ENCODE measurements around the gene ZNF512. TPM values are rescaled to one million over a fixed set of nuclear protein-coding genes. Genes with fewer than 3 reads are reported as not detected.
"Not testable (repeated sequence)": the region's sequence is repeated elsewhere in the genome, so short reads cannot be mapped to it uniquely, and the experiment has no call there.

Gene ZNF512
- total and polyA plus RNA-seq, 9 of the 15 experiments (the other 6 are each of a cell fraction or from before 2014, with no cell fraction given) = 24.7 to 101 (median 65.9) TPM

DNA sequence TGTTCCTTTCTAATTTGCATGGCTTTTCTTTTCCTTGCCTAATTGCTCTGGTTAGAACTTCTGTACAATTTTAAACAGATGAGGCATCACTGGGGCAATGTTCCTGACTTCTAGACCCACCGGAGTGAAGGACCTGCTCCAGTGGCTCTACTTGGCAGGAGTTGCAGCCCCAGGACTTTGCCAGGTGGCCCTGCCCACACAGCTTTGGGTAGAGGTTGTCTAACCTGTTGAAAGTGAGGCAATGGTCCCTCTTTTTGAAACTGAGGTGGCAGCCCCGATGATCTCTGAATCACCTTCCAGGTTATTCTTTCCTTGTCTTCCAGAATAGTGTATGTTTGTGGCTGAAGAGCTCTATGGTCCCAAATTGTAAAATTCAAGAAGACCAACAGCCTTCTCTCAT, 29.9 kb upstream of the ZNF512 start (continued):
- no peak for TF ChIP-seq ZBTB5 (IDR thresholded peaks at IDR 0.05)
- TF ChIP-seq MBD1 (CRISPR knock-in tag; IDR thresholded peaks at IDR 0.05) = no peak
- TF ChIP-seq ZNF830 (CRISPR knock-in tag; IDR thresholded peaks at IDR 0.05) = no peak
- no peak for TF ChIP-seq ARID1B (IDR thresholded peaks at IDR 0.05)

- H3K4me1 ChIP-seq (replicated peaks in 1 of 2; ENCODE audit: control insufficient read depth in 2 of 2, insufficient read depth in 2 of 2, low read length in 2 of 2); DNase-seq (ENCODE audit: extremely low read depth in 1 of 4, low spot score in 3 of 4); in situ Hi-C loops (cut with MboI); H3K4me3 ChIP-seq; H3K79me2 ChIP-seq (ENCODE audit: control insufficient read depth, insufficient read depth, low read length); FAIRE-seq; H4K20me1 ChIP-seq (replicated peaks; ENCODE audit: control insufficient read depth, insufficient read depth, low read length); BruUV-seq (replicated peaks); CTCF ChIA-PET (ENCODE audit: low intra/inter-chr PET ratio); H3K36me3 ChIP-seq (ENCODE audit: control insufficient read depth, insufficient read depth, low read length); intact Hi-C loops (cut with micrococcal nuclease); ATAC-seq; H3K9me1 ChIP-seq (ENCODE audit: control insufficient read depth, insufficient read depth, low read length); H3K4me2 ChIP-seq (ENCODE audit: insufficient read depth, low read length); H3K9ac ChIP-seq (ENCODE audit: insufficient read depth in 1 of 2, low read depth in 2 of 2, low read length in 2 of 2); H3K27ac ChIP-seq (ENCODE audit: extremely low read depth, low read depth, low read length); H3K27me3 ChIP-seq (ENCODE audit: control insufficient read depth in 2 of 2, insufficient read depth in 2 of 2, low read length in 2 of 2); H3K9me3 ChIP-seq (replicated peaks; ENCODE audit: control insufficient read depth, insufficient read depth, low read depth, low read length): not testable (repeated sequence)
- POLR2A ChIA-PET = interaction anchor here (0.7 kb wide), 1 partner anchor 76 kb away, joined by 3 read pairs; no protein-coding TSS in a partner anchor
- H2AFZ ChIP-seq (ENCODE audit: low read depth, low read length) = peak overlapping the region; percentile 55; the same call in 1 of the 2 replicates
- 22% methylated on average over 2 of the region's 3 CpGs for WGBS (ENCODE audit: insufficient coverage, low coverage, missing lambda C conversion rate)
Measured at GRCh38 chr2:27554451-27554850, 28.4 kb upstream of the ZNF512 start.

Data from K562 (cell line).